ENCODE measurements around the gene ITPR1. TPM values are rescaled to one million over a fixed set of nuclear protein-coding genes. Genes with fewer than 3 reads are reported as not detected.

The ITPR1 gene
- total and polyA plus RNA-seq, 10 of the 15 experiments (the other 5 are each of a cell fraction or from before 2014, with no cell fraction given), result 12.2 to 239 (median 28.4) TPM

DNA sequence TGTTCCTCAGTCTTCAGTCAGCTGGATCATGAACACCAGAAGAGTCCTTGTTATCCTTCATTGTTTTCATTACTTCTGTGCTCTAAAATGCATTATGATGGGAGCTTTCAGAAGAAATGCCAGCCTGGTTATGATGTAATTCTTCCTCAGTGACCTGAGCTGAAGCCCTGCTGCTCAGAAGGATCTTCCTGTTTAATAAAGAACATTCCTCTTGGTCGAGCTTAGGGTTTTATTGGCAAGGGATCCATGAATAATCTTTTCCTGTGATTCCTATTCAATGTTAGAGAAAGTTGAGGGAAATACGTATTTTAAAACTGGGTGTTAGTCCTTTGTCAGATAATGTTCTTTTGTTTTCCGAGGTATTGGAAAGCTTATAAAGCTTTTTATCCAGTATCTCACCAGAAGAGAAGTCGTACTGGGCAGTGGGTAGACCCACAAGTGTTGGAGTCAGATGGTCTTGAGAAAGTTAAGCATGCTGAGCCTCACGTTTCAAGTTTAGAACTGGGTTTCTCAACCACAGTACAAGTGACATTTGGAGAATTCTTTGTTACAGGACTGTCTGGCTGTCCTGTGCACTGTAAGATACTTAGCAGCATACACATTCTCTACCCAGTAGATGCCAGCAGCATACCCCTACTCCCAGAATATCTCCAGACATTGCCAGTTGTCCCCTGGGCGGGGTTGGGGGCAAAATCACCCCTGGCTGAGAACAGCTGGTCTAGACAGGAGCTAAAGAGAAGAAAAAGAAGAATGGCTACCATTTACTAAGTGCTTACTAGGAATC lies 273.8 kb downstream of the ITPR1 start:
- H3K79me2 ChIP-seq (ENCODE audit: control insufficient read depth, insufficient read depth, low read length), result no peaks in the 10 kb centered on the region
- no peak overlapping the region for H3K27ac ChIP-seq (ENCODE audit: control insufficient read depth, insufficient read depth)
- ATAC-seq (no peak), DNase-seq (ENCODE audit: low read depth, low spot score) (no peak), FAIRE-seq (no peak)
- no peak overlapping the region for H3K9ac ChIP-seq (ENCODE audit: control insufficient read depth, insufficient read depth, low read length)
- H3K4me1 ChIP-seq (ENCODE audit: control insufficient read depth, insufficient read depth, low read length), result no peaks in the 10 kb centered on the region
- no peak overlapping the region for H3K4me3 ChIP-seq
- ChIA-PET SMC1A (ENCODE audit: uncharacterized antibody, unreplicated experiment) (interaction anchor here (1.8 to 23.7 kb wide), 5 partner anchors 6 to 84 kb away, joined by 4 to 618 read pairs (median 12); no protein-coding TSS in a partner anchor), POLR2A (interaction anchor here (0.5 to 18.6 kb wide), 5 partner anchors 9 to 371 kb away, joined by 3 to 414 read pairs (median 3); no protein-coding TSS in a partner anchor), CTCF (interaction anchor here (0.7 to 1.2 kb wide), 3 partner anchors 11 to 209 kb away, joined by 3 to 5 read pairs (median 4); no protein-coding TSS in a partner anchor), RAD21 (ENCODE audit: unreplicated experiment) (interaction anchor here (0.9 to 22.6 kb wide), 7 partner anchors 9 to 356 kb away, joined by 3 to 377 read pairs (median 4); partner anchors contain the start of gene BHLHE40)
- TF ChIP-seq MXI1 (IDR thresholded peaks at IDR 0.05; ENCODE audit: low read depth, low read length) (no peak), IRF3 (IDR thresholded peaks at IDR 0.05) (no peak), POU2F2 (IDR thresholded peaks at IDR 0.05; ENCODE audit: borderline replicate concordance, low read depth, low read length) (no peak), ZNF592 (IDR thresholded peaks at IDR 0.05) (no peak), CEBPZ (IDR thresholded peaks at IDR 0.05; ENCODE audit: low read depth, low read length) (no peak), SREBF1 (IDR thresholded peaks at IDR 0.05; ENCODE audit: low read length) (no peak)
- BruUV-seq (replicated peaks), result no TSS peak
- H2AFZ ChIP-seq (ENCODE audit: control insufficient read depth, low read depth, low read length), result no peak overlapping the region
- H3K36me3 ChIP-seq (ENCODE audit: control insufficient read depth in 2 of 2, insufficient read depth in 2 of 2, low read length in 1 of 2), result peaks cover 9 to 24% of the 10 kb centered on the region in 2 experiments
- H3K9me3 ChIP-seq (replicated peaks; ENCODE audit: control insufficient read depth, insufficient read depth, low read length), result peaks cover 6% of the 10 kb centered on the region; the same call in 2 of the 3 replicates
- no peak overlapping the region for H3K4me2 ChIP-seq (ENCODE audit: control insufficient read depth, insufficient read depth)
- in situ Hi-C loops (cut with MboI), result no loop called here
- intact Hi-C loops (cut with micrococcal nuclease; ENCODE audit: unreplicated experiment), result no loop called here
- 56% methylated on average over 6 of the region's 6 CpGs for WGBS (ENCODE audit: insufficient coverage, insufficient replicate concordance, low lambda C conversion rate, missing lambda C conversion rate)
- no peaks in the 10 kb centered on the region for H3K27me3 ChIP-seq (replicated peaks in 1 of 2; ENCODE audit: control insufficient read depth in 2 of 2, insufficient read depth in 2 of 2, low read length in 1 of 2)
- no peaks in the 10 kb centered on the region for H4K20me1 ChIP-seq (ENCODE audit: control insufficient read depth, insufficient read depth)

Measured in GM12878 (cell line).